Prostate gland (tissue), 2 donors: ENCODE results near the gene BLZF1. TPM values are rescaled to one million over a fixed set of nuclear protein-coding genes. Genes with fewer than 3 reads are reported as not detected.
A peak's percentile ranks its signal among the peaks of the same experiment; 100 is the strongest.

Source experiments
- DNase-seq: peaks from one replicate; pipeline ENCODE4 v3.0.0-alpha.2; 2019; ENCODE audit warnings: low spot score
- H3K27ac ChIP-seq, 2 donors: fragments of 200-600 bp; sonication (generic); 2 replicates each; pipeline ENCODE4 v1.5.1; 2017 to 2019
- H3K27me3 ChIP-seq: fragments of 200-600 bp; sonication (generic); replicated peaks from 2 replicates; pipeline ENCODE4 v1.5.1; 2019; ENCODE audit not compliant: insufficient read depth
- H3K36me3 ChIP-seq, 2 donors: fragments of 200-600 bp; sonication (generic); 1 replicate in 1 of 2; 2 replicates in 1 of 2; pipeline versions ENCODE4 v1.5.1 to v1.8.1; 2017 to 2019
- H3K4me1 ChIP-seq: fragments of 200-600 bp; sonication (generic); replicated peaks from 2 replicates; pipeline ENCODE4 v1.5.1; 2019
- H3K4me3 ChIP-seq, 2 donors: fragments of 200-600 bp; sonication (generic); 2 replicates each; pipeline ENCODE4 v1.5.1; 2017 to 2019
- H3K9me3 ChIP-seq: fragments of 200-600 bp; sonication (generic); 2 replicates; pipeline ENCODE4 v1.5.1; 2017
- POLR2A ChIP-seq: fragments of 450-650 bp; IDR thresholded peaks from one replicate; pipeline ENCODE4 v1.6.1; 2016; ENCODE audit warnings: antibody characterized with exemption, mild to moderate bottlenecking
- POLR2AphosphoS5 ChIP-seq: sonication (generic); formaldehyde crosslinking; IDR thresholded peaks from one replicate; pipeline ENCODE4 v1.6.1; 2017; ENCODE audit warnings: antibody characterized with exemption
- WGBS: methylation state at CpG from one replicate; pipeline ENCODE4 v1.1.5; 2018; 5-methylcytosine and 5-hydroxymethylcytosine counted together
- intact Hi-C: fragments of 100-400 bp; cut with DNase I; formaldehyde crosslinking; loops from one replicate; pipeline ENCODE4 v1.14.2; 2022
- total RNA-seq, 2 donors: library from RNA; depleted of rRNA; stranded (reverse); fragments of >200 nt; gene quantifications; one replicate each; pipeline ENCODE4 v1.1.0, GENCODE V29; 2016
- TF ChIP-seq, protein P1 (sequence below), 4 experiments: fragments of 200-600 bp in 2 of 4; fragments of 450-650 bp in 2 of 4; sonication (generic) in 2 of 4; IDR thresholded peaks; 1 replicate in 3 of 4; 2 replicates in 1 of 4; pipeline ENCODE4 v1.5.1; 2016 to 2019; ENCODE audit warnings: antibody characterized with exemption in 4 of 4, mild to moderate bottlenecking in 2 of 4, moderate library complexity in 2 of 4

The BLZF1 gene
- total RNA-seq, 2 donors from 2014 or later: 18.8 to 21.7 TPM

DNA sequence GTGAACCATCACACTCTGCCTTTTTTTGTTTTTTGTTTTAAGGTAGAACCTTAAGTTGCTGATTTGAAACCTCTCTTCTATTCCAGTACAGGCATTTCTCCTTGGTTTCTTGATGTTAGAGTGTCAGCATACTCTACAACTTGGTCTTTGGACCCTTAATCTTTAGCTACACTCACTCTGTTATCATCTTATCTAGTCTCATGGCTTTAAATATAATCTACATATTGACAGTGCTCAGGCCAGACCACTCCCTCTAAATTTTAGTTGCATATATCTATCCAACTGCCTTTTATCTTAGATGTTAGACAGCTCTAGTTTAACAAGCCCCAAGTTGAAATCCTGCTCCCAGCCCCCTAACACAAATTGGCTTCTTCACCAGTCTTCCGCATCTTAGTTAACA lies 22.5 kb upstream of the BLZF1 start:
- H3K27ac ChIP-seq: no peak overlapping the region
- no peak for DNase-seq
- no peaks in the 10 kb centered on the region for H3K9me3 ChIP-seq
- TF ChIP-seq, protein P1, sequence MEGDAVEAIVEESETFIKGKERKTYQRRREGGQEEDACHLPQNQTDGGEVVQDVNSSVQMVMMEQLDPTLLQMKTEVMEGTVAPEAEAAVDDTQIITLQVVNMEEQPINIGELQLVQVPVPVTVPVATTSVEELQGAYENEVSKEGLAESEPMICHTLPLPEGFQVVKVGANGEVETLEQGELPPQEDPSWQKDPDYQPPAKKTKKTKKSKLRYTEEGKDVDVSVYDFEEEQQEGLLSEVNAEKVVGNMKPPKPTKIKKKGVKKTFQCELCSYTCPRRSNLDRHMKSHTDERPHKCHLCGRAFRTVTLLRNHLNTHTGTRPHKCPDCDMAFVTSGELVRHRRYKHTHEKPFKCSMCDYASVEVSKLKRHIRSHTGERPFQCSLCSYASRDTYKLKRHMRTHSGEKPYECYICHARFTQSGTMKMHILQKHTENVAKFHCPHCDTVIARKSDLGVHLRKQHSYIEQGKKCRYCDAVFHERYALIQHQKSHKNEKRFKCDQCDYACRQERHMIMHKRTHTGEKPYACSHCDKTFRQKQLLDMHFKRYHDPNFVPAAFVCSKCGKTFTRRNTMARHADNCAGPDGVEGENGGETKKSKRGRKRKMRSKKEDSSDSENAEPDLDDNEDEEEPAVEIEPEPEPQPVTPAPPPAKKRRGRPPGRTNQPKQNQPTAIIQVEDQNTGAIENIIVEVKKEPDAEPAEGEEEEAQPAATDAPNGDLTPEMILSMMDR (IDR thresholded peaks at IDR 0.05): no peak
- TF ChIP-seq POLR2A (no peak), POLR2AphosphoS5 (no peak)
- WGBS: 100% methylated on average over 1 of the region's 1 CpG
- H3K4me3 ChIP-seq: no peak overlapping the region
- intact Hi-C loops: loop anchor here (5.0 to 10.0 kb wide), 2 partner anchors 233 to 911 kb away; no protein-coding TSS in a partner anchor
- no peaks in the 10 kb centered on the region for H3K4me1 ChIP-seq
- H3K27me3 ChIP-seq: no peaks in the 10 kb centered on the region
- H3K36me3 ChIP-seq: no peaks in the 10 kb centered on the region

DNA sequence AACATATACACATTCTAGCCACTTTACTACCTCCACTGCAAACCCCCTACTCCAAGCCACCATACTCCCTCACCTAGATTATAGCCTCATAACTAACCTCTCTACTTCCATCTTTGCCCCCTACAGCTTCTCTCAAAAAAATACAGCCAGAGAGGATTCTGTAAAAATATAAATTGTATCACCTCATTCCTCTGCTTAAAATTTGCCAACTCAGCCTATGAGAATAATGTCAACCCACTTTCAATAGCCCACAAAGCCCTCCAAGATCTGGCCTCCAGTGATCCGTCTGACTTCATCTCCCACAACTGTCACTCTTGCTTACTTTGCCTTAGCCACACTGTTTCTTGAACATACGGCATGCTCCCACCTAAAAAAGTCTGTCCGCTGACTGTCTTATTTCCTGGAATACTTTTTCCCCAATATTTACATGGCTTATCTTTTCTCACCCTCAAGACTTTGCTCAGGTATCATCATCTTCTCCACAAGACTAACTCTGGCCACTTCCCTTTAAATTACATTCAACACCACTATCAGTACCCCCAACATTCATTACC lies 21.9 kb upstream of the BLZF1 start:
- WGBS: 100% methylated on average over 3 of the region's 3 CpGs
- DNase-seq: no peak
- TF ChIP-seq POLR2A: no peak
- no peak for TF ChIP-seq POLR2AphosphoS5
- TF ChIP-seq, protein P1 (IDR thresholded peaks at IDR 0.05): no peak
- Histone ChIP-seq H3K27ac (no peak overlapping the region), H3K36me3 (no peaks in the 10 kb centered on the region), H3K4me1 (no peaks in the 10 kb centered on the region), H3K4me3 (no peak overlapping the region), H3K27me3 (no peaks in the 10 kb centered on the region), H3K9me3 (no peaks in the 10 kb centered on the region)
- intact Hi-C loops: loop anchor here (2.0 to 10.0 kb wide), 3 partner anchors 234 to 911 kb away; no protein-coding TSS in a partner anchor

DNA sequence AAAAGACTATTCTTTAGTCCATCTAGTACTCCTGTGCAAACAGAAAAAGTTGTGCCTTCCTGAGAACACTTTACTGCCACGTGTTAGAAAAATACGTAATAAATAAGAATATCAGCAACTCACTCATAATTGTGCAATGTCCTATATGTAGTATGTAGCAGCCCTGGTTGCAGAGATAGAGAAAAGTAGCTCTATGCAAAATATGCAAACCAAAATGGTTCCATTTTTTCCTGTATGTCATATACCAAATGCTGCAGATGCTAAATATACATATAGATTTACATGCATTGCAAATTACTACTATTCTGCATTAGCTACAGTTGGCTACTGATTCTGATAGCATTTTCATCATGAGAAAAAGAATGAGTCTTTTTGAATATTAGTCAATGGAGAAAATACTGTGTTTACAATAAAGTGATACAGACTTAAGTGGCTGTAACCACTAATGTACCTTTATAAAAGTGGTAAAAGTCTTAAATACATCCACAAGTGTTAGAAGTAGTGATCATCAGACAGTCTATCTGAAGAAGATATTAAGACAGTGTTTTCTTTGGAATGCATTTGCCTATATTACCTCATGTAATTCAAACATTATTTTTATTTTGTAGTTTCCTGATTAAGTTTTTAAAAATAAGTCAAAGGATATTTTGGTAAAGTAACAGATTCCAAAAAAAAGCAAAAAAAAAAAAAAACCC lies 20.2 kb upstream of the BLZF1 start:
- 79% methylated on average over 2 of the region's 2 CpGs for WGBS
- intact Hi-C loops: loop anchor here (2.0 to 10.0 kb wide), 4 partner anchors 236 to 1005 kb away; no protein-coding TSS in a partner anchor
- Histone ChIP-seq H3K4me3 (no peak overlapping the region), H3K27ac (no peak overlapping the region), H3K36me3 (no peaks in the 10 kb centered on the region), H3K4me1 (no peaks in the 10 kb centered on the region), H3K27me3 (no peaks in the 10 kb centered on the region), H3K9me3 (no peaks in the 10 kb centered on the region)
- DNase-seq: no peak
- no peak for TF ChIP-seq POLR2A
- TF ChIP-seq, protein P1 (IDR thresholded peaks at IDR 0.05): no peak
- TF ChIP-seq POLR2AphosphoS5: no peak

DNA sequence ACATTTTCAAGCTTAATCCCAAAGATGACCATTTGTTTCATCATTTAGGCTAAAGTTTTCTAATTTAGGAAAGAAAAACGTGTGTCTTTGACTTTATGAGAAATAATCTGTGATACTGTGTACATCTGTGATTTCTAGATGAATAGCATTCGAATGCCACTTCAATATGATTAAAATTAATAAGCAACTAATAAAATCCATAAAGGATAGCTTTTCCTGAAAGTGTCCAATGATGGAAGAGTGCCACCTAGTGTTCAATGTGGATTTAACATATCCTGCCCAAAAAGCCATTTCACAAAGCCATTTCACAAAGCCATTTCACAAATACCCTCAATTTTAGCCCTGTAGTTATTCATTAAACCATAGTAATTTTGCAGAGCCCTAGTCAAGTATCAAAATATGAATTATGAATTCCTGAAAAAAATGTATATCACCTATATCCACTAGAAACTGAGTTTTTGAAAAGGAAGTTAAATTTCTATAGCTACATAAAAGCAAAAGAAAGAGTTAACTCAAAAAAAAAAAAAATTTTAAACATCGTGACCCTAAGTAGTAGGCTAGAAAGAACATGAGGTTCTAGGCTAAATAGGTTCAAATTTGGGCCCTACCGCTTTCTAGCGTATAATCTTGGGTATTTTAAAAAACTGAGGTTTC lies 19.5 kb upstream of the BLZF1 start:
- Histone ChIP-seq H3K4me3 (no peak overlapping the region), H3K9me3 (no peaks in the 10 kb centered on the region), H3K36me3 (no peaks in the 10 kb centered on the region), H3K4me1 (no peaks in the 10 kb centered on the region), H3K27me3 (no peaks in the 10 kb centered on the region), H3K27ac (no peak overlapping the region)
- intact Hi-C loops: loop anchor here (2.0 to 10.0 kb wide), 3 partner anchors 236 to 1006 kb away; no protein-coding TSS in a partner anchor
- WGBS: 43% methylated on average over 5 of the region's 5 CpGs
- DNase-seq: peak; percentile 12
- TF ChIP-seq POLR2A (no peak), POLR2AphosphoS5 (no peak)
- TF ChIP-seq, protein P1 (IDR thresholded peaks at IDR 0.05): peak; percentile 74 to 88 (median 84)
